ENCODE data around the gene ZNF385B.

- TF ChIP-seq TAF1 (IDR thresholded peaks at IDR 0.05; ENCODE audit: borderline replicate concordance, low read depth, low read length) (no peak), POLR2A (IDR thresholded peaks at IDR 0.05; ENCODE audit: low read depth, low read length) (no peak)
Observed at GRCh38 chr2:179657068-179657595, 204.3 kb downstream of the ZNF385B start.
